HepG2 (cell line): ENCODE results near the gene C14orf93. TPM values are rescaled to one million over a fixed set of nuclear protein-coding genes. Genes with fewer than 3 reads are reported as not detected.

Source experiments
- AHR ChIP-seq: IDR thresholded peaks from 2 replicates; pipeline ENCODE4 v1.6.1; 2018; ENCODE audit warnings: missing genetic modification reagents, missing compliant biosample characterization
- FLYWCH1 ChIP-seq: sonication (generic); formaldehyde crosslinking; IDR thresholded peaks from 2 replicates; pipeline ENCODE4 v1.8.1; 2023; ENCODE audit warnings: mild to moderate bottlenecking, missing genetic modification reagents
- GZF1 ChIP-seq: sonication (generic); formaldehyde crosslinking; IDR thresholded peaks from 2 replicates; pipeline ENCODE4 v1.5.1; 2020; ENCODE audit warnings: mild to moderate bottlenecking, missing genetic modification reagents
- HNF4G ChIP-seq, 2 experiments: sonication (generic) in 1 of 2; formaldehyde crosslinking in 1 of 2; IDR thresholded peaks; 2 replicates each; pipeline versions ENCODE4 v1.4.0 to v1.6.1; 2011 to 2020; ENCODE audit warnings: borderline replicate concordance in 2 of 2, low read depth in 2 of 2, mild to moderate bottlenecking in 2 of 2, low read length in 1 of 2, missing genetic modification reagents in 1 of 2, moderate library complexity in 1 of 2
- JDP2 ChIP-seq: sonication (generic); formaldehyde crosslinking; IDR thresholded peaks from 2 replicates; pipeline ENCODE4 v1.8.1; 2022; ENCODE audit warnings: missing genetic modification reagents, borderline replicate concordance
- KLF6 ChIP-seq: IDR thresholded peaks from 2 replicates; pipeline ENCODE4 v1.8.0; 2016; ENCODE audit warnings: missing biosample characterization, missing genetic modification reagents
- KLF9 ChIP-seq: IDR thresholded peaks from 2 replicates; pipeline ENCODE4 v1.6.1; 2016; ENCODE audit warnings: low read depth
- MED13 ChIP-seq: sonication (generic); formaldehyde crosslinking; IDR thresholded peaks from 2 replicates; pipeline ENCODE4 v1.5.0; 2020; ENCODE audit warnings: missing genetic modification reagents
- NCOA5 ChIP-seq: sonication (generic); formaldehyde crosslinking; IDR thresholded peaks from 2 replicates; pipeline ENCODE4 v1.4.0; 2020; ENCODE audit warnings: missing genetic modification reagents
- NFE2L1 ChIP-seq: sonication (generic); formaldehyde crosslinking; IDR thresholded peaks from 2 replicates; pipeline ENCODE4 v1.4.0; 2020; ENCODE audit warnings: missing genetic modification reagents, mild to moderate bottlenecking, borderline replicate concordance
- POLR2A ChIP-seq, 2 experiments: IDR thresholded peaks; 2 replicates each; pipeline ENCODE4 v1.6.1; 2011; ENCODE audit warnings: low read depth in 2 of 2, low read length in 2 of 2, mild to moderate bottlenecking in 1 of 2, moderate library complexity in 1 of 2; ENCODE audit not compliant: insufficient read depth in 1 of 2
- TP53 ChIP-seq: sonication (generic); formaldehyde crosslinking; conservative IDR thresholded peaks from 2 replicates; pipeline ENCODE4 v1.4.0; 2020; ENCODE audit warnings: missing genetic modification reagents
- WIZ ChIP-seq: sonication (generic); formaldehyde crosslinking; IDR thresholded peaks from 2 replicates; pipeline ENCODE4 v1.5.1; 2020; ENCODE audit warnings: mild to moderate bottlenecking, missing genetic modification reagents
- ZNF414 ChIP-seq: sonication (generic); formaldehyde crosslinking; IDR thresholded peaks from 2 replicates; pipeline ENCODE4 v1.5.0; 2020; ENCODE audit warnings: missing genetic modification reagents
- ZNF468 ChIP-seq: sonication (generic); formaldehyde crosslinking; IDR thresholded peaks from 2 replicates; pipeline ENCODE4 v1.8.0; 2022; ENCODE audit warnings: mild to moderate bottlenecking, moderate library complexity, missing genetic modification reagents
- ZNF7 ChIP-seq: IDR thresholded peaks from 2 replicates; pipeline ENCODE4 v1.6.1; 2016; ENCODE audit warnings: missing biosample characterization, missing genetic modification reagents
- ZNF720 ChIP-seq: sonication (generic); formaldehyde crosslinking; IDR thresholded peaks from 2 replicates; pipeline ENCODE4 v1.4.0; 2020; ENCODE audit warnings: missing genetic modification reagents
- ZNF781 ChIP-seq: sonication (generic); formaldehyde crosslinking; IDR thresholded peaks from 2 replicates; pipeline ENCODE4 v1.5.1; 2020; ENCODE audit warnings: borderline replicate concordance, mild to moderate bottlenecking, missing genetic modification reagents; ENCODE audit errors: not compliant biosample characterization
- ZNF800 ChIP-seq: sonication (generic); formaldehyde crosslinking; IDR thresholded peaks from 2 replicates; pipeline ENCODE4 v1.4.0; 2020; ENCODE audit warnings: missing genetic modification reagents
- polyA plus RNA-seq, 8 experiments: library from polyadenylated mRNA; depleted of rRNA in 3 of 8; stranded (reverse) in 7 of 8; unstranded in 1 of 8; fragments of >200 nt; fragmentation: Illumina TruSeq in 4 of 8; extraction: Trizol in 4 of 8; gene quantifications; 2 replicates each; pipeline versions ENCODE4 v1.2.1 to v1.2.3, GENCODE V29; 2011 to 2016; ENCODE audit warnings: low read depth in 4 of 8, missing spikeins in 1 of 8, mixed read lengths in 1 of 8; ENCODE audit not compliant: insufficient read depth in 1 of 8
- total RNA-seq, 5 experiments: library from RNA; depleted of rRNA; stranded (reverse); fragments of >200 nt; fragmentation: Illumina TruSeq; extraction: Trizol; gene quantifications; 2 replicates each; pipeline ENCODE4 v1.2.3, GENCODE V29; 2016; ENCODE audit warnings: low read depth in 1 of 5
- TF ChIP-seq, protein P1 (sequence below): sonication (generic); formaldehyde crosslinking; IDR thresholded peaks from 2 replicates; pipeline ENCODE4 v1.4.0; 2020; ENCODE audit warnings: mild to moderate bottlenecking, missing genetic modification reagents
- TF ChIP-seq, protein P2 (sequence below): sonication (generic); formaldehyde crosslinking; IDR thresholded peaks from 2 replicates; pipeline ENCODE4 v1.8.0; 2023; ENCODE audit warnings: mild to moderate bottlenecking, missing genetic modification reagents
- TF ChIP-seq, protein P3 (sequence below): sonication (generic); formaldehyde crosslinking; IDR thresholded peaks from 2 replicates; pipeline ENCODE4 v1.4.0; 2020; ENCODE audit warnings: missing genetic modification reagents

C14orf93 gene
- total and polyA plus RNA-seq, 2 of the 13 experiments (the other 11 are each of a cell fraction or from before 2014, with no cell fraction given) = 11.4 to 22.5 TPM

DNA sequence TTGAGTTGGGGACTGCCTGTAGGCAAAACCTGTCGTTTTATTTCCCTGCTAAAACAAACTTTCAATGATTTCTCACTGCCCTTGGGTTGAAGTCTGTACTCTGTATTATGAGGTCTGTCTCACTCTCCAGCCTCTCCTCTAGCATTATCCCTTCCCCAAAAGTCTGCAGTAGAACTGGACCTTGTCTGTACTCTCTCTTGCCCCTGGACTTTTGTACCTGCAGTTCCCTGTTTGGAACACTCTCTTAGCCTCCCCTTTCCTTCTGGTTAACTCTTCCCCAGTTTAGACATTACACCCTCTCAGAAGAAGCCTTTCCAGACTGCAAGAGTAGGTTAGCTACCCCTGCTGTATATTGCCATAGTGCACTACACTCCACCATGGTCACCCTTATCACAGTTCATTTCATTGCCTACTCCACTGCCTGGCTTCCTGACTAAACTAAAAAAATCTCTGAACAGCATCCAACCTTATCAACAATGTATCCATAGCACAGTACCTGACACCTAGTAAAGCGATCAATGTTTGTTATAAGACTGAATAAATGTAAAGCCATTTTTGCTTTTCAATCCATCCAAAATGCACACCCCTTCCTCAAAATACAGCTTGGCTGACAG, 23.9 kb downstream of the C14orf93 start (continued):
- TF ChIP-seq NFE2L1 (CRISPR knock-in tag) (no peak), POLR2A (IDR thresholded peaks at IDR 0.05; ENCODE audit: insufficient read depth in 1 of 2, low read depth in 2 of 2, low read length in 2 of 2) (no peak), TP53 (CRISPR knock-in tag) (no peak), JDP2 (CRISPR knock-in tag) (no peak), HNF4G (IDR thresholded peaks at IDR 0.05; ENCODE audit: borderline replicate concordance, low read depth, low read length) (no peak), HNF4G (CRISPR knock-in tag; IDR thresholded peaks at IDR 0.05; ENCODE audit: borderline replicate concordance, low read depth) (peak; percentile 9; the same call in 1 of the 2 replicates), MED13 (CRISPR knock-in tag) (no peak), ZNF781 (CRISPR knock-in tag) (peak; percentile 25), KLF9 (no peak), NCOA5 (CRISPR knock-in tag) (no peak), ZNF414 (CRISPR knock-in tag) (no peak), KLF6 (no peak), WIZ (CRISPR knock-in tag) (0 out of 2 replicates have a peak, but pooled peaks have one; percentile 72), FLYWCH1 (no peak), ZNF468 (CRISPR knock-in tag) (no peak), GZF1 (no peak), ZNF720 (CRISPR knock-in tag) (no peak), ZNF7 (CRISPR knock-in tag) (peak; percentile 83), ZNF800 (CRISPR knock-in tag) (no peak), AHR (CRISPR knock-in tag) (no peak)
- TF ChIP-seq, protein P1, sequence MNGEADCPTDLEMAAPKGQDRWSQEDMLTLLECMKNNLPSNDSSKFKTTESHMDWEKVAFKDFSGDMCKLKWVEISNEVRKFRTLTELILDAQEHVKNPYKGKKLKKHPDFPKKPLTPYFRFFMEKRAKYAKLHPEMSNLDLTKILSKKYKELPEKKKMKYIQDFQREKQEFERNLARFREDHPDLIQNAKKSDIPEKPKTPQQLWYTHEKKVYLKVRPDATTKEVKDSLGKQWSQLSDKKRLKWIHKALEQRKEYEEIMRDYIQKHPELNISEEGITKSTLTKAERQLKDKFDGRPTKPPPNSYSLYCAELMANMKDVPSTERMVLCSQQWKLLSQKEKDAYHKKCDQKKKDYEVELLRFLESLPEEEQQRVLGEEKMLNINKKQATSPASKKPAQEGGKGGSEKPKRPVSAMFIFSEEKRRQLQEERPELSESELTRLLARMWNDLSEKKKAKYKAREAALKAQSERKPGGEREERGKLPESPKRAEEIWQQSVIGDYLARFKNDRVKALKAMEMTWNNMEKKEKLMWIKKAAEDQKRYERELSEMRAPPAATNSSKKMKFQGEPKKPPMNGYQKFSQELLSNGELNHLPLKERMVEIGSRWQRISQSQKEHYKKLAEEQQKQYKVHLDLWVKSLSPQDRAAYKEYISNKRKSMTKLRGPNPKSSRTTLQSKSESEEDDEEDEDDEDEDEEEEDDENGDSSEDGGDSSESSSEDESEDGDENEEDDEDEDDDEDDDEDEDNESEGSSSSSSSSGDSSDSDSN (CRISPR knock-in tag) = peak; percentile 13; the same call in 1 of the 2 replicates
- TF ChIP-seq, protein P2, sequence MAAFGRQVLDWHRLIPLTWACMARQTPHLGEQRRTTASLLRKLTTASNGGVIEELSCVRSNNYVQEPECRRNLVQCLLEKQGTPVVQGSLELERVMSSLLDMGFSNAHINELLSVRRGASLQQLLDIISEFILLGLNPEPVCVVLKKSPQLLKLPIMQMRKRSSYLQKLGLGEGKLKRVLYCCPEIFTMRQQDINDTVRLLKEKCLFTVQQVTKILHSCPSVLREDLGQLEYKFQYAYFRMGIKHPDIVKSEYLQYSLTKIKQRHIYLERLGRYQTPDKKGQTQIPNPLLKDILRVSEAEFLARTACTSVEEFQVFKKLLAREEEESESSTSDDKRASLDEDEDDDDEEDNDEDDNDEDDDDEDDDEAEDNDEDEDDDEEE (CRISPR knock-in tag) = no peak
- TF ChIP-seq, protein P3, sequence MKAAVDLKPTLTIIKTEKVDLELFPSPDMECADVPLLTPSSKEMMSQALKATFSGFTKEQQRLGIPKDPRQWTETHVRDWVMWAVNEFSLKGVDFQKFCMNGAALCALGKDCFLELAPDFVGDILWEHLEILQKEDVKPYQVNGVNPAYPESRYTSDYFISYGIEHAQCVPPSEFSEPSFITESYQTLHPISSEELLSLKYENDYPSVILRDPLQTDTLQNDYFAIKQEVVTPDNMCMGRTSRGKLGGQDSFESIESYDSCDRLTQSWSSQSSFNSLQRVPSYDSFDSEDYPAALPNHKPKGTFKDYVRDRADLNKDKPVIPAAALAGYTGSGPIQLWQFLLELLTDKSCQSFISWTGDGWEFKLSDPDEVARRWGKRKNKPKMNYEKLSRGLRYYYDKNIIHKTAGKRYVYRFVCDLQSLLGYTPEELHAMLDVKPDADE (CRISPR knock-in tag) = no peak
